HepG2 (cell line): Measurements from ENCODE around the gene EGF.

Experiments used
- CTCF ChIP-seq: sonication (generic); formaldehyde crosslinking; IDR thresholded peaks from 2 replicates; pipeline ENCODE4 v1.5.0; 2020; ENCODE audit warnings: mild to moderate bottlenecking, missing genetic modification reagents, moderate library complexity
- HNRNPH1 ChIP-seq: fragments of 200-400 bp; formaldehyde crosslinking; optimal IDR thresholded peaks from 2 replicates; pipeline ENCODE3; 2017; ENCODE audit warnings: mild to moderate bottlenecking, low read depth, low read length
- PRDM4 ChIP-seq: sonication (generic); formaldehyde crosslinking; IDR thresholded peaks from 2 replicates; pipeline ENCODE4 v1.9.0; 2021; ENCODE audit warnings: missing genetic modification reagents, borderline replicate concordance
- RFX1 ChIP-seq: fragments of 450-650 bp; IDR thresholded peaks from 2 replicates; pipeline ENCODE4 v1.6.1; 2017
- SNAPC4 ChIP-seq: sonication (generic); formaldehyde crosslinking; IDR thresholded peaks from 2 replicates; pipeline ENCODE4 v1.4.0; 2020; ENCODE audit warnings: mild to moderate bottlenecking, missing genetic modification reagents
- USF2 ChIP-seq, 2 experiments: sonication (generic) in 1 of 2; formaldehyde crosslinking in 1 of 2; IDR thresholded peaks; 2 replicates each; pipeline versions ENCODE4 v1.5.1 to v1.6.1; 2011 to 2020; ENCODE audit warnings: borderline replicate concordance in 1 of 2, low read depth in 1 of 2, low read length in 1 of 2, mild to moderate bottlenecking in 1 of 2, missing genetic modification reagents in 1 of 2, moderate library complexity in 1 of 2
- ZBTB2 ChIP-seq: sonication (generic); formaldehyde crosslinking; IDR thresholded peaks from 2 replicates; pipeline ENCODE4 v1.8.0; 2022; ENCODE audit warnings: low read depth, missing genetic modification reagents
- ZSCAN31 ChIP-seq: sonication (generic); formaldehyde crosslinking; IDR thresholded peaks from 2 replicates; pipeline ENCODE4 v1.5.0; 2020; ENCODE audit warnings: low read depth, mild to moderate bottlenecking, missing genetic modification reagents

- TF ChIP-seq CTCF (CRISPR knock-in tag): no peak
- no peak for TF ChIP-seq ZSCAN31 (CRISPR knock-in tag)
- no peak for TF ChIP-seq RFX1
- no peak for TF ChIP-seq PRDM4 (CRISPR knock-in tag)
- TF ChIP-seq ZBTB2 (CRISPR knock-in tag): no peak
- TF ChIP-seq HNRNPH1: no peak
- TF ChIP-seq SNAPC4 (CRISPR knock-in tag): no peak
- TF ChIP-seq USF2 (IDR thresholded peaks at IDR 0.05; ENCODE audit: low read depth, low read length): no peak
- no peak for TF ChIP-seq USF2 (CRISPR knock-in tag; IDR thresholded peaks at IDR 0.05; ENCODE audit: borderline replicate concordance)
Measured at GRCh38 chr4:109877400-109877799, 35.3 kb upstream of the EGF start.
